ENCODE data around the gene GJC2. TPM values are rescaled to one million over a fixed set of nuclear protein-coding genes. Genes with fewer than 3 reads are reported as not detected.

GJC2 gene
- total RNA-seq, 1 experiment from 2014 or later, result 1.2 TPM

- intact Hi-C loops (cut with micrococcal nuclease), result no loop called here
- no peak for TF ChIP-seq EZH2 (IDR thresholded peaks at IDR 0.05; ENCODE audit: low read length, unreplicated experiment)
- no peak for TF ChIP-seq EZH2phosphoT487 (IDR thresholded peaks at IDR 0.05; ENCODE audit: borderline replicate concordance, low read length)
- TF ChIP-seq CTCF (conservative IDR thresholded peaks at IDR 0.05; ENCODE audit: low read depth, low read length), result no peak
- Histone ChIP-seq H2AFZ (ENCODE audit: low read length) (no peak overlapping the region), H3K27ac (ENCODE audit: low read length) (no peak overlapping the region), H3K4me1 (ENCODE audit: insufficient read depth, low read length) (no peaks in the 10 kb centered on the region), H3F3A (ENCODE audit: low read length, unreplicated experiment) (no peaks in the 10 kb centered on the region), H3K4me2 (ENCODE audit: low read length) (no peak overlapping the region), H3K36me3 (ENCODE audit: low read depth, low read length) (no peaks in the 10 kb centered on the region), H3K9ac (ENCODE audit: low read length) (no peak overlapping the region), H3K27me3 (ENCODE audit: low read length) (no peaks in the 10 kb centered on the region), H4K20me1 (ENCODE audit: low read length) (no peaks in the 10 kb centered on the region), H3K79me2 (ENCODE audit: low read length) (no peaks in the 10 kb centered on the region), H3K9me3 (ENCODE audit: low read length) (no peaks in the 10 kb centered on the region), H3K9me2 (replicated peaks; ENCODE audit: low read length) (no peaks in the 10 kb centered on the region), H3K4me3 (ENCODE audit: low read length) (no peak overlapping the region)
- ChIA-PET CTCF (no interaction called here), POLR2A (ENCODE audit: unreplicated experiment) (no interaction called here)
- ATAC-seq (no peak), DNase-seq (no peak)
- no TSS peak for BruUV-seq (replicated peaks)
Observed at GRCh38 chr1:228158151-228159007, 8.6 kb downstream of the GJC2 start.

GRCh38 chr1:228159008-228159665 is 9.4 kb downstream of the GJC2 start:
- no peaks in the 10 kb centered on the region for H3K79me2 ChIP-seq (ENCODE audit: low read length)
- H3K27ac ChIP-seq (ENCODE audit: low read length), result no peak overlapping the region
- no peak for TF ChIP-seq EZH2 (IDR thresholded peaks at IDR 0.05; ENCODE audit: low read length, unreplicated experiment)
- H3K9ac ChIP-seq (ENCODE audit: low read length), result no peak overlapping the region
- H3F3A ChIP-seq (ENCODE audit: low read length, unreplicated experiment), result no peaks in the 10 kb centered on the region
- DNase-seq (no peak), ATAC-seq (no peak)
- H3K4me1 ChIP-seq (ENCODE audit: insufficient read depth, low read length), result no peaks in the 10 kb centered on the region
- H4K20me1 ChIP-seq (ENCODE audit: low read length), result no peaks in the 10 kb centered on the region
- no peak overlapping the region for H3K4me3 ChIP-seq (ENCODE audit: low read length)
- H2AFZ ChIP-seq (ENCODE audit: low read length), result no peak overlapping the region
- no peaks in the 10 kb centered on the region for H3K27me3 ChIP-seq (ENCODE audit: low read length)
- ChIA-PET CTCF (no interaction called here), POLR2A (ENCODE audit: unreplicated experiment) (no interaction called here)
- no peaks in the 10 kb centered on the region for H3K9me2 ChIP-seq (replicated peaks; ENCODE audit: low read length)
- no peaks in the 10 kb centered on the region for H3K36me3 ChIP-seq (ENCODE audit: low read depth, low read length)
- no peak overlapping the region for H3K4me2 ChIP-seq (ENCODE audit: low read length)
- H3K9me3 ChIP-seq (ENCODE audit: low read length), result no peaks in the 10 kb centered on the region
- intact Hi-C loops (cut with micrococcal nuclease), result no loop called here
- no TSS peak for BruUV-seq (replicated peaks)

GRCh38 chr1:228160201-228160761 is 10.6 kb downstream of the GJC2 start:
- POLR2A ChIA-PET (ENCODE audit: unreplicated experiment), result no interaction called here
- H3K27ac ChIP-seq (ENCODE audit: low read length), result no peak overlapping the region
- BruUV-seq (replicated peaks), result no TSS peak

More at GRCh38 chr1:228160201-228160761, 10.6 kb downstream of the GJC2 start:
- H3K4me3 ChIP-seq (ENCODE audit: low read length), result no peak overlapping the region
- TF ChIP-seq CTCF (conservative IDR thresholded peaks at IDR 0.05; ENCODE audit: low read depth, low read length) (no peak), EZH2phosphoT487 (IDR thresholded peaks at IDR 0.05; ENCODE audit: borderline replicate concordance, low read length) (no peak), EZH2 (IDR thresholded peaks at IDR 0.05; ENCODE audit: low read length, unreplicated experiment) (no peak)
- H3K36me3 ChIP-seq (ENCODE audit: low read depth, low read length), result no peaks in the 10 kb centered on the region
- no peaks in the 10 kb centered on the region for H3K27me3 ChIP-seq (ENCODE audit: low read length)
- DNase-seq (no peak), ATAC-seq (no peak)
- H2AFZ ChIP-seq (ENCODE audit: low read length), result no peak overlapping the region
- no peaks in the 10 kb centered on the region for H3K79me2 ChIP-seq (ENCODE audit: low read length)
- CTCF ChIA-PET, result no interaction called here
- no peaks in the 10 kb centered on the region for H3K9me3 ChIP-seq (ENCODE audit: low read length)
- H4K20me1 ChIP-seq (ENCODE audit: low read length), result no peaks in the 10 kb centered on the region
- intact Hi-C loops (cut with micrococcal nuclease), result loop anchor here (10.0 kb wide), 1 partner anchor 375 kb away; no protein-coding TSS in a partner anchor
- H3K9me2 ChIP-seq (replicated peaks; ENCODE audit: low read length), result no peaks in the 10 kb centered on the region
- peaks cover 8% of the 10 kb centered on the region; the same call in 1 of the 2 replicates for H3K4me1 ChIP-seq (ENCODE audit: insufficient read depth, low read length)
- no peak overlapping the region for H3K4me2 ChIP-seq (ENCODE audit: low read length)
- no peaks in the 10 kb centered on the region for H3F3A ChIP-seq (ENCODE audit: low read length, unreplicated experiment)
- H3K9ac ChIP-seq (ENCODE audit: low read length), result no peak overlapping the region
